Adrenal gland (tissue), 5 donors: ENCODE measurements around the gene SPCS3.
"Not testable (repeated sequence)": the region's sequence is repeated elsewhere in the genome, so short reads cannot be mapped to it uniquely, and the experiment has no call there.

Experiments used
- POLR2A ChIP-seq, 2 donors: fragments of 450-650 bp; IDR thresholded peaks; one replicate each; pipeline ENCODE4 v1.6.1; 2017; ENCODE audit warnings: antibody characterized with exemption in 2 of 2, mild to moderate bottlenecking in 2 of 2, moderate library complexity in 1 of 2
- TF ChIP-seq, protein P1 (sequence below), 6 experiments: fragments of 450-650 bp in 4 of 6; fragments of 200-600 bp in 2 of 6; sonication (generic) in 1 of 6; IDR thresholded peaks; 1 replicate in 5 of 6; 2 replicates in 1 of 6; pipeline versions ENCODE4 v1.5.1 to v1.8.0; 2016 to 2021; ENCODE audit warnings: antibody characterized with exemption in 6 of 6, mild to moderate bottlenecking in 2 of 6, moderate library complexity in 1 of 6
- donor health status: DM: no; HTN: no; CAD: no.

- TF ChIP-seq, protein P1, sequence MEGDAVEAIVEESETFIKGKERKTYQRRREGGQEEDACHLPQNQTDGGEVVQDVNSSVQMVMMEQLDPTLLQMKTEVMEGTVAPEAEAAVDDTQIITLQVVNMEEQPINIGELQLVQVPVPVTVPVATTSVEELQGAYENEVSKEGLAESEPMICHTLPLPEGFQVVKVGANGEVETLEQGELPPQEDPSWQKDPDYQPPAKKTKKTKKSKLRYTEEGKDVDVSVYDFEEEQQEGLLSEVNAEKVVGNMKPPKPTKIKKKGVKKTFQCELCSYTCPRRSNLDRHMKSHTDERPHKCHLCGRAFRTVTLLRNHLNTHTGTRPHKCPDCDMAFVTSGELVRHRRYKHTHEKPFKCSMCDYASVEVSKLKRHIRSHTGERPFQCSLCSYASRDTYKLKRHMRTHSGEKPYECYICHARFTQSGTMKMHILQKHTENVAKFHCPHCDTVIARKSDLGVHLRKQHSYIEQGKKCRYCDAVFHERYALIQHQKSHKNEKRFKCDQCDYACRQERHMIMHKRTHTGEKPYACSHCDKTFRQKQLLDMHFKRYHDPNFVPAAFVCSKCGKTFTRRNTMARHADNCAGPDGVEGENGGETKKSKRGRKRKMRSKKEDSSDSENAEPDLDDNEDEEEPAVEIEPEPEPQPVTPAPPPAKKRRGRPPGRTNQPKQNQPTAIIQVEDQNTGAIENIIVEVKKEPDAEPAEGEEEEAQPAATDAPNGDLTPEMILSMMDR (IDR thresholded peaks at IDR 0.05) = not testable (repeated sequence)
- not testable (repeated sequence) for TF ChIP-seq POLR2A (IDR thresholded peaks at IDR 0.05)
Measured at GRCh38 chr4:176346836-176347235, 27.1 kb downstream of the SPCS3 start.
